Measurements from ENCODE around the gene EPS8L3. TPM values are rescaled to one million over a fixed set of nuclear protein-coding genes. Genes with fewer than 3 reads are reported as not detected.

The EPS8L3 gene
- total RNA-seq, 2 donors from 2014 or later: 1.1 TPM; not detected in 1

DNA sequence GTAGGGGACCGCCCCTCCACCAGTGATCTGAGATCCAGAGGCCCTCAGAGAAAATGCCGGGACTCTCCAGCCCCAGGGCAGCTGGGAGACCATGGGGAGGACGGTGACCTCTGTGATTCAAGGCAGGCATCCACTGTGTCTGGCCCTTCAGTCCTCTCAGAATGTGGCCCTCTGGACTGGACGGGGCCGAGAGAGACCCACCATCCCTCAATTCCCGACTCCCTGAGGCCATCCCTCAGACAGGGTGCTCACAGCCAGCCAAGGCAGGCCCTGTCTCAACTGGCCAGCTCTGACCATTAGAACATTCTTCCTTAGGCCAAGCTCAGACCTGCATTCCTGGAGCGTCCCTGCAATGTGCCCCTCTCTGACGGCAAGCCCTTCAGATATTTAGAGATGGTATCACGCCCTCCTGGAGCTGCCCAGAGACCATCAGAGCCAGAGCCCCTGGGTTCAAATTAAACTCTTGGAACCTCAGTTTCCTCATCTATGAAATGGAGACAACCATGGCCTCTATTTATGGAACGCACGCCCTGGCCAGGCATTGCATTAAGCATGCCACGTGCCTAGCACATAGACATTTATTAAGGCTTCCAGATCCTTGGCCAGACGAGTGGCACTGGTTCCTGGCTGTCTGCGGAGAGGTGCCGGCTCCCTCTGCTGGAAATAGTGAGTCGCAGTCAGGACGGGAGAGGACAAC is 9.6 kb upstream of the EPS8L3 start:
- TF ChIP-seq, protein P1, sequence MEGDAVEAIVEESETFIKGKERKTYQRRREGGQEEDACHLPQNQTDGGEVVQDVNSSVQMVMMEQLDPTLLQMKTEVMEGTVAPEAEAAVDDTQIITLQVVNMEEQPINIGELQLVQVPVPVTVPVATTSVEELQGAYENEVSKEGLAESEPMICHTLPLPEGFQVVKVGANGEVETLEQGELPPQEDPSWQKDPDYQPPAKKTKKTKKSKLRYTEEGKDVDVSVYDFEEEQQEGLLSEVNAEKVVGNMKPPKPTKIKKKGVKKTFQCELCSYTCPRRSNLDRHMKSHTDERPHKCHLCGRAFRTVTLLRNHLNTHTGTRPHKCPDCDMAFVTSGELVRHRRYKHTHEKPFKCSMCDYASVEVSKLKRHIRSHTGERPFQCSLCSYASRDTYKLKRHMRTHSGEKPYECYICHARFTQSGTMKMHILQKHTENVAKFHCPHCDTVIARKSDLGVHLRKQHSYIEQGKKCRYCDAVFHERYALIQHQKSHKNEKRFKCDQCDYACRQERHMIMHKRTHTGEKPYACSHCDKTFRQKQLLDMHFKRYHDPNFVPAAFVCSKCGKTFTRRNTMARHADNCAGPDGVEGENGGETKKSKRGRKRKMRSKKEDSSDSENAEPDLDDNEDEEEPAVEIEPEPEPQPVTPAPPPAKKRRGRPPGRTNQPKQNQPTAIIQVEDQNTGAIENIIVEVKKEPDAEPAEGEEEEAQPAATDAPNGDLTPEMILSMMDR (IDR thresholded peaks at IDR 0.05): peak; percentile 84
- ATAC-seq (ENCODE audit: insufficient number of reproducible peaks, low FRiP score, low read depth) (peak; percentile 43), DNase-seq (ENCODE audit: low spot score) (peak; percentile 57)
- H3K36me3 ChIP-seq: no peaks in the 10 kb centered on the region
- no peaks in the 10 kb centered on the region for H3K9me3 ChIP-seq
- H3K4me3 ChIP-seq: no peak overlapping the region
- H3K27ac ChIP-seq: no peak overlapping the region
- peaks cover 0 to 29% of the 10 kb centered on the region in 2 donors for H3K4me1 ChIP-seq (ENCODE audit: control insufficient read depth in 1 of 2, low read depth in 2 of 2)
- no peaks in the 10 kb centered on the region for H3K27me3 ChIP-seq (replicated peaks; ENCODE audit: insufficient read depth)

- Histone ChIP-seq H3K9me3 (no peaks in the 10 kb centered on the region), H3K4me1 (ENCODE audit: control insufficient read depth in 1 of 2, low read depth in 2 of 2) (peaks cover 0 to 36% of the 10 kb centered on the region in 2 donors), H3K27me3 (replicated peaks; ENCODE audit: insufficient read depth) (no peaks in the 10 kb centered on the region), H3K36me3 (no peaks in the 10 kb centered on the region), H3K4me3 (no peak overlapping the region), H3K27ac (no peak overlapping the region)
- no peak for DNase-seq (ENCODE audit: low spot score)
- TF ChIP-seq, protein P1 (IDR thresholded peaks at IDR 0.05): no peak
- ATAC-seq (ENCODE audit: insufficient number of reproducible peaks, low FRiP score, low read depth): no peak
Observed at GRCh38 chr1:109772658-109773202, 9.0 kb upstream of the EPS8L3 start.

GRCh38 chr1:109771712-109772657 is 8.3 kb upstream of the EPS8L3 start:
- H3K27ac ChIP-seq: no peak overlapping the region
- no peaks in the 10 kb centered on the region for H3K9me3 ChIP-seq
- H3K27me3 ChIP-seq (replicated peaks; ENCODE audit: insufficient read depth): no peaks in the 10 kb centered on the region
- H3K4me1 ChIP-seq (ENCODE audit: control insufficient read depth in 1 of 2, low read depth in 2 of 2): peaks cover 0 to 41% of the 10 kb centered on the region in 2 donors
- no peak overlapping the region for H3K4me3 ChIP-seq
- no peaks in the 10 kb centered on the region for H3K36me3 ChIP-seq
- ATAC-seq (ENCODE audit: insufficient number of reproducible peaks, low FRiP score, low read depth) (no peak), DNase-seq (ENCODE audit: low spot score) (no peak)
- TF ChIP-seq, protein P1 (IDR thresholded peaks at IDR 0.05): no peak

DNA sequence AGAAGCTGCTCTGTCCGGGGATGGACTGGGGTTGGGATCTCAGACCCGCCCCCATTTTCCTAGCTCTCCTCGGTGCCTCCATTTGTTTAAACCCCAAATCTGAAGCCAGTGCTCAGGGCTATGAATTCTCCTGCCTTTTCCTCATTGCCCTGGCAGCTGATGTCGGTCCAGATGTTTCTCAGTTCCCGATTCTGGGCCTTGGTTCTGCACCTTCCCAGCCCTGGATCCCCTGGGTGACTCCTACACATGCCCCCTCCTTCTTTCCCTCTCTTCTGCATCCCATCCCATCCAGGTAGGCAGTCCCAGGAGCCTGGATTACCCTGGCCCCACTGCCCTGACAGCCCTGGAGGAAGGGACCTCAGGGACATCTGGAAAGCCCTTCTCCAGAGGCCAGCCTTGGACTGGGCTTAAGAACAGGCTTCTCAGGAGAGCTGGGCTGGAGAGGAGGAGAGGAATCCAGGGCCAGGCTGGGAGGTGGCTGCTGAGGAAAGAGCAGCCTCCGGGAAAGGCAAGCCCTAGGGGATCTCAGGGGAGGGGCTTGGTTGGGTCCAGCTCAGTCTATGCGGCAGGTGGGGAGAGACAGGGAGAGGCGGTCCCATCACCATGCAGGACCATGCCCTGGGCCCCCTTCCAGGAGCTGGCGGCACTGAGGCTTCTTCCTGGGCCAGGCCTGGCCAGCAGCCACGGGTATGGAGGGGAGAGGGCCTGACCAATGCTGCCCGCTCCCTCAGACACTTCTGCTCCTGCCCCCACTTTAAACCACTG is 6.8 kb upstream of the EPS8L3 start:
- DNase-seq (ENCODE audit: low spot score) (no peak), ATAC-seq (ENCODE audit: insufficient number of reproducible peaks, low FRiP score, low read depth) (no peak)
- no peaks in the 10 kb centered on the region for H3K36me3 ChIP-seq

More for the DNA sequence above, 6.8 kb upstream of the EPS8L3 start:
- Histone ChIP-seq H3K4me3 (no peak overlapping the region), H3K27me3 (replicated peaks; ENCODE audit: insufficient read depth) (no peaks in the 10 kb centered on the region), H3K4me1 (ENCODE audit: control insufficient read depth in 1 of 2, low read depth in 2 of 2) (peaks cover 0 to 54% of the 10 kb centered on the region in 2 donors), H3K9me3 (no peaks in the 10 kb centered on the region), H3K27ac (no peak overlapping the region)
- TF ChIP-seq, protein P1 (IDR thresholded peaks at IDR 0.05): no peak

Data from thoracic aorta (tissue), 2 donors.